Inflammatory macrophage (primary cell): ENCODE data around the gene CCNB1IP1.
"Not testable (repeated sequence)": the region's sequence is repeated elsewhere in the genome, so short reads cannot be mapped to it uniquely, and the experiment has no call there.

Source experiments
- DNase-seq, 2 donors: peaks; one replicate each; pipeline ENCODE4 v3.0.0-alpha.2; 2020 to 2022

Gene CCNB1IP1

DNA sequence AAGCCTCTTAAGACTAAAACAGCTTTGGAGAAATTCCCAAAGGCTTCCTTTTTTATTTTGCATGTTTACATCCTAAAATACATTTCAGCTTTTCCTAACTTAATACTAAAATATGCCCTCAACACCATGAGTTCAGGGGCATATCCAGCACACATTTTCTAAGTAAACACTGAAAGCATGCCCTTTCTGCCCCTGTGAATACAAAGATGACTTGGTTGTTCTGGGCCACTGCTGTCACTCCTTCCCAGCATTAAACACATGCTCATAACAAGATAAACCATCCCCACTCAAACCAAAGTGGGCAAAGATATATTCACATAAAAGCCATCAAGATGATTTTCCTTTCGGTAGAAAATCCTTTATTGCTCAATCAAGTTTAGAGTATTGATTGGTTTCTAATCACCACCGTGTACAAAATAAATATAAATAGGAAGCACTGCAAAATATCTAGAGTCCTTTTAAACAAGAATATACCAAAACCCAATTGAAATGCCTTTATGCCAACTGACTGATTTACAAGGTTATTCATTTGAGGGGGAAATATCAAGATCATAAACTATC is 1.9 kb downstream of the CCNB1IP1 start:
- DNase-seq, result no peak

- no peak for DNase-seq
These were observed 3.7 kb downstream of the CCNB1IP1 start for GRCh38 chr14:20329355-20329754.

DNA sequence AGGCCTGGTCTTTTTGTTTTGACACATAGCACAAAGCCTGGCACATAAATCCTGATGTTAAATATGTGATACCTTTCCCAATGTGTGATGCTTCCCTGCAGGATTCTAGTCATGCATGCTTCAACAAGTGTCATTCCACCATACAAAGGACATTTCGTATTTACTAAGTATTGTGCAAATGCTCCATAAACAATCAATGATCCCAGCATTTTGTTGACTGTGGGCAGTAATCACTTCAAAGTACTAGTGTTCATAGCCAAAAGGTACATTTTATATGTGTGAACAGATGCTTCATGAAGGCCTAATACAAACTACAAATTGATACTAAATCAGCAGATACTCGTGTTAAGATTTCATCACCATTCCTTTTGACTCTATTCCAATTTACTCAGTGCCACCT is 4.4 kb downstream of the CCNB1IP1 start:
- no peak for DNase-seq

DNA sequence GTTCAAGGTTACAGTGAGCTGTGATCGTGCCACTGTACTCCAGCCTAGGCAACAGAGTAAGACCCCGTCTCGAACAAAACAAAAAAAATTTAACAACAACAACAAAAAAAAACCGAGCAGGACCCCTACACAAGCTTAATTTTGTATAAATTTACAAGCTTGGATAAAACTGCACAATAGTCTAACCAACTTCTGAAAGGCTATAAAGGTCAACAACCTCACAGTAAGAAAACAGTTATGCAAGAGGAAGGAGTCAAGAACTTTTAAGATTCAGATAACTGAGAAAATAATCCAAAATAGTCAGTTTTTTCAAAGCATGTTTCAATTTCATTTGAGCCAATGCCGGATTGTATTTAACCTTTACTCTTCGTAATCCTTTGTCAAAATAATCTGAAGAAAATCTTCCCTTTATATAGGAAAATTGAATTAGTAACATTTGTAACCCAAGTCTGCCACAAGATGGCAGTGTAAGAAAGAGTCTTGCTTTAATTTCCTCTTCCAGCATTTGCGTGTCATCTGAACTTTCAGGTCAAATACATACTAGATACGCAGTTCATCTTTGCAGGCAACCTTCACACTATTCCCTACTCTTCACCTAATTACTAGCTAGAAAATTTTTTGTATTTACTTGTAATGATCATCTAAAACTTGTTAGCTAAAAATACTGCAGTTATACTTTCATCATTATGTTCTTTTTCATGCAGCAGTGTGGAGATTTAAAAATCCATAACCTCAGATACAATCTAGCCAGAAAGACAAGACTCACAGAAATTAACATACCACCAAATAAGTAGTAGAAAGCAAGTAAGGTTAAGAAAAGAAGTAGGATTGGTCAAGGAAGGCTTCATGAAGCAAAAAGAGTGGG is 5.8 kb downstream of the CCNB1IP1 start:
- peak; percentile 62 to 72 for DNase-seq

- no peak for DNase-seq
These were observed 15.4 kb downstream of the CCNB1IP1 start for GRCh38 chr14:20317720-20318119.

GRCh38 chr14:20314026-20314425 is 19.1 kb downstream of the CCNB1IP1 start:
- no peak for DNase-seq

DNA sequence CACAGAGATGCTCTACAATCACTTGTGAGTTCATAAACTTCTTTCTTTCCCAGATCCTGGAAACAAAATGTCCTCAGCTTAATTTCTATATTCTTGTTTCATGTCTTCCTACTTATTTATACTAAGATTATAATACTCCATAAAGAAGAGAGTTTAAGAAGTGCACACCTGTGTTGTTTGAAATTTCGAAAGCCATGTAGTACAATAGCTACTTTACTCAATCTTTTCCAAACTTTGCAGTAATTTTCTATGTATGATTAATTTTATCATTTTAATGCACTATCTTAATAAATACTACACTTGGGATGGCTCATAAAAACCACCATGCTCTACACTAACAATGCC is 27.0 kb downstream of the CCNB1IP1 start:
- DNase-seq, result no peak

DNA sequence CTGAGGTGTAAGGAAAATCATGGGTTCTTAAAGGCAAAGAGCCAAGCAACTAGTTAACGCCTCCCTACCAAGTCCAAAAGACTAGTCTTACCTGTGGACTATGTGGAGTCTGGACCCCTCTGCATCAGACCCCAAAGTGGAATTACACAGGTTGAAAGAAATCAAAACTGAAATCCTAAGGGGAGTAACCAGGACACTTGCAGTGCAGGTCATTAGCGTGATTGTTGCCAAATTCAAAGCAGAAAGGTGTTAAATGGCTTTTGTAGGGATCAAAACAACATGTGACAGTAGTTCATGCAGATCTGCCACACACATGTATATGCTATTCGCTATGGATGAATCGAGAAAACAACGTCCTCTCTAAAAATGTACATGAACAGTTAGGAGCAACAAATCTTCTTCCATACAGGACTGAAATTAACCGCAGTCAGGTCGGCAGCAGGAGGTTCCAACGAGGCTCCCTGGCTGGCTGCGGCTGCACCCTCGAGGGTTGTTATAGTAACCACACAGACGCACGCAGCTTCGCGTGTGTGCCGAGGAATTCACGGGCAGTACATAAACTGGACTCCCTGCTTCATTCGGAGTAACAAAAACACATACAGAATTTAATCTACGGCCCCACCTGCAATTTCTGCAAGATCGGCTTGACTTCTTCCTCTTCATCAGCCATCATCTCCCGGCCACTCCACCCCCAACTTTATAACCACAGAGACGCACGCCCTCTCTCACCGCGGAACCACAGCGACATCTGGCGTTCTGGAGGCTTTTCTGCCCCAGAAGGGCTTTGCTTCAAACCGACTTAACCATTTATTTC is 27.6 kb downstream of the CCNB1IP1 start, which contains the start of gene TTC5:
TSS of gene TTC5 (minus strand) at position 687 of the 814 bp plus-strand sequence. CDS start at position 673, 14 bp downstream.
- DNase-seq, result peak; percentile 90 to 94

DNA sequence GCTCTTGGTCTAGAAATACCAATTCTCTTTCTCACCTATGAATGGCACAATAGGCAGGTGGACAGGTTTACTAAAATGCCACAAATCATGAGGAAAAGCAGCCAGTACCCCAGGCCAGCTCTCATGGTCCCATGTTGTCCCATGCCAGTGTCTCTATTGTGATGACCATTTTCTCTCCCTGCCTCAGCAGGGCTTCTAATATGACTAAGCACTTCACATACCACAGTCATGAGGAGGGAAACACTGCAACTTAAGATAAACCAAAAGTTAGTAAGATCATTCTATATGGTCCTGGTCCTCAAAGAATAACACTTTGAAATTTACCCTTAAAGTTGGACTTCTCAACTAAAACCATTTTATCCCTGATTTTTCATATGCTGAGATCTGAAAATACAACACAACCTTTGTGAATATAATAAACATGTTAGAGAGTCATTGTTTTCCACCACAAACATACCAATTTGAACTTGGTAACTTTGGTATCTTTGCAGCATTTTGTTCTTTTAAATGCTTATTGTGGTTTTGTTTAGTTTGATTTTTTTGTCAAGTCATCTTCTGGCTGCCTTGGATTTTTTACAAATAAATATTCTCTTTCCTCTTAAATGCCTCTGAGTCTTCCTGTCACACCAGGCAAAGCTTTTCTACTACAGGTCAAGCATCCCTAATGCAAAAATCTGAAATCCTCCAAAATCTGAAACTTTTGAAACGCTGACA is 30.9 kb downstream of the CCNB1IP1 start:
- no peak for DNase-seq

DNA sequence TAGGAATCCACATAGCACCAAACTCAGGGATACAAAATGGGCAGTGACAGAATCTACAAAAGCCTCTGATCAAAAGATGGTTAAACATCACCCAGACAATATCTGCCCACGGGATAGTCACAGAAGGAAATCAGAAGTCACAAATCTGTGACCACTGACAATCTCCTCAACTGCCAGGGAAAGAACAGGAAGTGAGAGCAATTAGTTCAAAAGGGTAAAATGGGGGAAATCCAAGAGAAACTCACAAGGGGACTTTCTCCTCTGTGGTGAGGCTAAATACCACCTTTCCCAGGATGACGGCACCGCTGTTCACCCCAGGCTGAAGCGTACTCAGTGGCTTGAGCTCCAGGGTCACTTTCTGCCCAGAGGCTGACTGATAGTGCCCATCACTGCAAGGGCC is 38.0 kb downstream of the CCNB1IP1 start:
- DNase-seq, result peak; percentile 34 to 55

GRCh38 chr14:20294636-20295035 is 38.4 kb downstream of the CCNB1IP1 start:
- DNase-seq, result no peak

DNA sequence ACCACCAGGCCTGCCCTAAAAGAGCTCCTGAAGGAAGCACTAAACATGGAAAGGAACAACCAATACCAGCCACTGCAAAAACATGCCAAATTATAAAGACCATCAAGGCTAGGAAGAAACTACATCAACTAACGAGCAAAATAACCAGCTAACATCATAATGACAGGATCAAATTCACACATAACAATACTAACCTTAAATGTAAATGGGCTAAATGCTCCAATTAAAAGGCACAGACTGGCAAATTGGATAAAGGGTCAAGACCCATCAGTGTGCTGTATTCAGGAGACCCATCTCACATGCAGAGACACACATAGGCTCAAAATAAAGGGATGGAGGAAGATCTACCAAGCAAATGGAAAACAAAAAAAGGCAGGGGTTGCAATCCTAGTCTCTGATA is 51.1 kb downstream of the CCNB1IP1 start:
- not testable (repeated sequence) for DNase-seq

- not testable (repeated sequence) for DNase-seq
These were observed 52.8 kb downstream of the CCNB1IP1 start for GRCh38 chr14:20280265-20280664.

DNA sequence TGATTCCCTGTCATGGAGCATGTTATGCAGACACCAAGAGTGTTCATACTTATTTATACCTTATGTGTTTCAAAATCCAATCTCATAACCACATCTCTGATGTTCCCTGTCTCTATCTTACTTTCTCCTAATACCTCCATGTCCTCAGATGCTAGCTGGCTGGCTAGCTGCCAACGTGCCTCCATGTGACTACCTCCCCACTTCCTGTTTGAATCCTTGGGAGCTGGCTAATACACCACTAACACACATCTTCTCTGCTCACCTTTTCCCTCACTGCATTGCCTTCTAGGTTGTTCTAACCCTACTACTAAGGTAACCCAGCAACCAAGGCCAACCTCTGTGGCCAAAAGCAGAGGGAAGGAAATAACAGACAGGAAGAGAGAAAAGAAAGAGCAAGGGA is 54.7 kb downstream of the CCNB1IP1 start:
- no peak for DNase-seq

GRCh38 chr14:20277409-20277808 is 55.7 kb downstream of the CCNB1IP1 start:
- DNase-seq, result no peak

DNA sequence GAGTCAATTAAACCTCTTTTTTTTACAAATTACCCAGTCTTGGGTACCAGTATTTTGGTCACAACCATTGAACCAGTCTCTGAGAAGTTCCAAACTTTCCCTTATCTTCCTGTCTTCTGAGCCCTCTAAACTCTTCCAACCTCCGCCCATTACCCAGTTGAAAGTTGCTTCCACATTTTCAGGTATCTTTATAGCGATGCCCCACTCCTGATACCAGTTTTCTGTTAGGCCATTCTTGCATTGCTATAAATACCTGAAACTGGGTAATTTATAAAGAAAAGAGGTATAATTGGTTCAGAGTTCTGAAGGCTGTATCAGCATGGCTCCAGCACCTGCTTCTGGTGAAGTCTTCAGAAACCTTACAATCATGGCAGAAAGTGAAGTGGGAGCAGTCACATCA is 59.0 kb downstream of the CCNB1IP1 start:
- DNase-seq, result no peak

DNA sequence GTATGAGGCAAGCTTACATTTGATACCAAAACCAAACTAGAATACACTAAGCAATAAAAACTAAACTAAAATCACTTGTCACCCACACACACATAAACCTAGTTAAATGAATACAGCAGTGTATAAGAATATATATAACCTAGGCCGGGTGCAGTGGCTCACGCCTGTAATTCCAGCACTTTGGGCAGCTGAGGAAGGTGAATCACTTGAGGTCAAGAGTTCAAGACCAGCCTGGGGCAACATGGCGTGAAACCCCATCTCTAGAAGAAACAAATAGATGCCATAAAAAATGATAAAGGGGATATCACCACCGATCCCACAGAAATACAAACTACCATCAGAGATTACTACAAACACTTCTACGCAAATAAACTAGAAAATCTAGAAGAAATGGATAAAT is 68.7 kb downstream of the CCNB1IP1 start:
- DNase-seq, result not testable (repeated sequence)

DNA sequence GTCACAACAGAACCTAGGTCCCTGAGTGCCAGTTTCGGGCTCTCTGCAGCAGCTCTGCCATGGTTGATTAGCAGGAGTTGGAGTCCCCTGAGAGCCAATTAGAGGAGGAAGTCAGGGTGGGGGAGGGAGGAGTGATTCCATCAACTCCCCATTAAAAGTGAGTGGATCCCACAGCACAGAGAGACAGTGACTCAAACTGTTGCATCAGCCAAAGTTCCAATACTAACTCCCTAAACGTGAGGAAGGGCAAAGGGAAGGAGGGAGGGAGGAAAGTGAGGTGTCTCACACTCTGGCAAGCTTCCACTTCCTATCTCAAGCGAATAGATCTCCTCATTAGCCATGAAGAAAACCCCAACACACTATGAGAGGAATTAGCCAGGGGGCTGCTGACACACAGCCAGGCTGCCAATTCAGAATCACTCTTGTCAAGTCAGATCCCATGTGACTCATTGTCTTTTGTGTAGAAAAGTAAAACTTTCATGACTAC is 70.4 kb downstream of the CCNB1IP1 start:
- no peak for DNase-seq
